ENCODE data around the gene DMRTB1. TPM values are rescaled to one million over a fixed set of nuclear protein-coding genes. Genes with fewer than 3 reads are reported as not detected.

DMRTB1 gene
- total and polyA plus RNA-seq, 9 of the 15 experiments (the other 6 are each of a cell fraction or from before 2014, with no cell fraction given): 0.06 to 0.35 (median 0.13) TPM; not detected in 3

DNA sequence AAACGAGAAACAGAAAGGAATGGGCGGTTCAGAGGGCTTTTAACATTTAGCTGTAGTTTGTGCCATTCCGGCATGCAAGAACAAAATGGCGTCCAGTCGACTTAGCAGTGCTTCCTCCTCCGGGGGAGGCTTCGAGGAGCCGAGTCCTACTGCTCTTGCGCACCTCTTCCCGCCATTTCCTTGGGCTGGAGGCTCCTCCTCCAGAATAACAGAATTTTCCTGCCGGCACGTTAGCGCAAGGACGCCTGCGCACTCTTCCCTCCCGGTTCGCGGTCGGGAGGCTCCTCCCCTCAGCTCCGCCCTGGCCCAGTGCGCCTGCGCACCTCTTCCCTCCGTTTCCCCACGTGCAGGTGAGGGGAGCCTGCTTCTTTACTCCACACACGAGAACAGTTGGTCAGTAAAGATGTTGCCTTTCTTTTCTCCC is 1.0 kb downstream of the DMRTB1 start (continued):
- TF ChIP-seq MGA (IDR thresholded peaks at IDR 0.05): peak; percentile 99
- no peak for TF ChIP-seq MED1 (CRISPR knock-in tag; IDR thresholded peaks at IDR 0.05; ENCODE audit: borderline replicate concordance)
- TF ChIP-seq RHOXF2B (CRISPR knock-in tag; conservative IDR thresholded peaks at IDR 0.05): no peak
- no peak for TF ChIP-seq ZNF232 (CRISPR knock-in tag; IDR thresholded peaks at IDR 0.05)
- TF ChIP-seq ZNF354B (CRISPR knock-in tag; IDR thresholded peaks at IDR 0.05): no peak
- peak; percentile 63; the same call in 1 of the 2 replicates for TF ChIP-seq LCOR (CRISPR knock-in tag; IDR thresholded peaks at IDR 0.05)
- no peak for TF ChIP-seq ZNF408 (CRISPR knock-in tag; IDR thresholded peaks at IDR 0.05; ENCODE audit: low read depth)
- no peak for TF ChIP-seq TAF1 (IDR thresholded peaks at IDR 0.05; ENCODE audit: control insufficient read depth, extremely low read depth, insufficient read depth, low read length, severe bottlenecking)
- no peak for TF ChIP-seq ZNF785 (CRISPR knock-in tag; IDR thresholded peaks at IDR 0.05)
- TF ChIP-seq BCL6 (CRISPR knock-in tag; IDR thresholded peaks at IDR 0.05): no peak

All from K562 (cell line).